HG03565 (cell line): Measurements from ENCODE around the gene UNC13C.
"Not testable (repeated sequence)": the region's sequence is repeated elsewhere in the genome, so short reads cannot be mapped to it uniquely, and the experiment has no call there.

Experiments used
- ATAC-seq: cut with Tn5 transposase; IDR thresholded peaks from one replicate; pipeline ENCODE4 v1.9.1; 2021; ENCODE audit warnings: mild to moderate bottlenecking, moderate library complexity; ENCODE audit not compliant: unreplicated experiment

The UNC13C gene

GRCh38 chr15:53978253-53978906 is at the start of gene UNC13C:
Gene UNC13C, plus strand, starts transcription at chr15:53978441. Its CDS starts 34,463 bp downstream, at chr15:54012904.
- ATAC-seq = no peak

GRCh38 chr15:53936137-53936536 is 42.1 kb upstream of the UNC13C start:
- no peak for ATAC-seq

GRCh38 chr15:53937632-53938031 is 40.6 kb upstream of the UNC13C start:
- not testable (repeated sequence) for ATAC-seq

GRCh38 chr15:53950572-53950971 is 27.7 kb upstream of the UNC13C start:
- no peak for ATAC-seq

- ATAC-seq = no peak
Measured at GRCh38 chr15:53955396-53955795, 22.8 kb upstream of the UNC13C start.

- no peak for ATAC-seq
Measured at GRCh38 chr15:53962646-53963561, 15.3 kb upstream of the UNC13C start.

GRCh38 chr15:53963801-53964200 is 14.4 kb upstream of the UNC13C start:
- no peak for ATAC-seq

GRCh38 chr15:53974121-53974520 is 4.1 kb upstream of the UNC13C start:
- ATAC-seq = no peak

GRCh38 chr15:53974813-53975212 is 3.4 kb upstream of the UNC13C start:
- no peak for ATAC-seq

- no peak for ATAC-seq
Measured at GRCh38 chr15:53976844-53977392, 1.3 kb upstream of the UNC13C start.

- no peak for ATAC-seq
Measured at GRCh38 chr15:53979051-53979788, 979 bp downstream of the UNC13C start.

- ATAC-seq = no peak
Measured at GRCh38 chr15:53980021-53980420, 1.8 kb downstream of the UNC13C start.

- ATAC-seq = no peak
Measured at GRCh38 chr15:53982071-53982680, 3.9 kb downstream of the UNC13C start.

- no peak for ATAC-seq
Measured at GRCh38 chr15:53982876-53983275, 4.6 kb downstream of the UNC13C start.

GRCh38 chr15:53984221-53984620 is 6.0 kb downstream of the UNC13C start:
- no peak for ATAC-seq

GRCh38 chr15:53985562-53985961 is 7.3 kb downstream of the UNC13C start:
- ATAC-seq = no peak

- ATAC-seq = no peak
Measured at GRCh38 chr15:53987480-53987879, 9.2 kb downstream of the UNC13C start.

GRCh38 chr15:54007256-54007655 is 29.0 kb downstream of the UNC13C start:
- no peak for ATAC-seq

GRCh38 chr15:54011656-54012055 is 33.4 kb downstream of the UNC13C start:
- no peak for ATAC-seq

- ATAC-seq = no peak
Measured at GRCh38 chr15:54014067-54014655, 35.9 kb downstream of the UNC13C start.
